NCI-H82 treated with DMSO at 0.1 percent for 48 hours (cell line): ENCODE data around the gene PIGM.
"Not testable (repeated sequence)": the region's sequence is repeated elsewhere in the genome, so short reads cannot be mapped to it uniquely, and the experiment has no call there.

Experiments used
- DNase-seq: peaks from one replicate; lab custom pipeline; 2025; ENCODE audit not compliant: unreplicated experiment; lab: John Stamatoyannopoulos, UW

PIGM gene

DNA sequence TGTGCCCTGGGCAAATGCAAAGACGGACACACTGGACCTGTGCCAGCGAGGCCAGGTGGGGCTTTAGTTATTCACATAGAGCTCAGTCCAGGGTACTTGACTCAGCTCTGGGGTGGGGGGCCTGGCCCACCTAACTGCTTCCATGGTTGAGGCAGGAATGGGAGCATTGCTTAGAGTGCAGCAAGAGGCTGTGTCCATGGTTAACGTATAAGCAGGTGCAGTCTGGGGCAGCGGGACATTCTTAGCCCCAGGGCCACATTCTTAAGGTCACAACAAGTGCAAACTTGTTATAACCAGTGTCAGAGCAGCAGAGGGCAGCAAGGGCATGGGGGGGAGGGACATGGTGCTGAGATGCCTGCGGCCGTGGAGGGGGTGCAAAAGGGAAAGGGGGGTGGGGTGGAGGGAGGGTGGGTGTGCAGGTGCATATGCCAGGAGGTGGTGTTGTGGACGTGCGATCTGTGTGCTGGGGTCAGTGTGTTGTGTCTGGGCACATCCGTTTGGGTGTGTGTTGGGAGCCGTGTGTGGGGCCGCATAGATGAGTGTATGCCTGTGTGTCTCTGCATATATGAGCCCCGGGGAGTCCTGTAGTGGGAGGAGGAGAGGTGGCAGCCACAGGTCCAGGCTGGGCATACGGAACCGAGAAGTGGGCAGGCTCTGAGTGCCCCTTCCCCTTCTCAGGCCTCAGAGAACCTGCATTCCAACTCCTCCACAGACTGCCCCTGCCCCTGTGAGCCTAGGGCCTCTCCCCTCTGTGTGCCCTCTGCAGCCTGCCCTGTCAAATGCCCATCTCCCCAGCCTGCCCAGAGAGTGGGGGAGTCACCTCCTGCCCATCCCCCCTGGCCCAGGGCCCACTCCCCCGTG, 29.8 kb upstream of the PIGM start:
- no peak for DNase-seq

- DNase-seq, result no peak
These were observed 26.3 kb upstream of the PIGM start for GRCh38 chr1:160058087-160058486.

DNA sequence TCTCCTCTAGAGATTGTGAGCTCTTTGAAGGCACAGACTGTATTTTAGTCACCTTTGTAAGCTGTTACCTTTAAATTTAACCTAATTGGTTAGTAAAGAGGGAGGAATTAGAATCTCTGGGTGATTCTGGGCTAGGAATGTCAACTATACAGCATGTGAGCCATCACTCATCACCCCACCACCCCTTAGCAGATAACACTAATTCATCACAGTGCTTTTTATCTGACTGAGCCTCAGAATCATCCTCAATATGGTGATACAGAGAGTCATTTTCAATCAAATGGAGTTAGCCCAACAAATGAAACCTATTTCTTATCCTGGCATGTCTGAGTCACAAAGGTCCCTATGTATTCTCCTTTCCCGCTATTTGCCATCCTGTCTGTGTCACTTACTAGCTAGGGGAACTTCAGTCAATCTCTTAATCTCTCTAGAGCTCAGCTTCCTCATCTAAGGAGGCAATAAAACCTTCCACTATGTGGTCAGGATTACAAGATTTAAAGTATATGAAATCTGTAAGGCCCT, 24.9 kb upstream of the PIGM start:
- DNase-seq, result no peak

DNA sequence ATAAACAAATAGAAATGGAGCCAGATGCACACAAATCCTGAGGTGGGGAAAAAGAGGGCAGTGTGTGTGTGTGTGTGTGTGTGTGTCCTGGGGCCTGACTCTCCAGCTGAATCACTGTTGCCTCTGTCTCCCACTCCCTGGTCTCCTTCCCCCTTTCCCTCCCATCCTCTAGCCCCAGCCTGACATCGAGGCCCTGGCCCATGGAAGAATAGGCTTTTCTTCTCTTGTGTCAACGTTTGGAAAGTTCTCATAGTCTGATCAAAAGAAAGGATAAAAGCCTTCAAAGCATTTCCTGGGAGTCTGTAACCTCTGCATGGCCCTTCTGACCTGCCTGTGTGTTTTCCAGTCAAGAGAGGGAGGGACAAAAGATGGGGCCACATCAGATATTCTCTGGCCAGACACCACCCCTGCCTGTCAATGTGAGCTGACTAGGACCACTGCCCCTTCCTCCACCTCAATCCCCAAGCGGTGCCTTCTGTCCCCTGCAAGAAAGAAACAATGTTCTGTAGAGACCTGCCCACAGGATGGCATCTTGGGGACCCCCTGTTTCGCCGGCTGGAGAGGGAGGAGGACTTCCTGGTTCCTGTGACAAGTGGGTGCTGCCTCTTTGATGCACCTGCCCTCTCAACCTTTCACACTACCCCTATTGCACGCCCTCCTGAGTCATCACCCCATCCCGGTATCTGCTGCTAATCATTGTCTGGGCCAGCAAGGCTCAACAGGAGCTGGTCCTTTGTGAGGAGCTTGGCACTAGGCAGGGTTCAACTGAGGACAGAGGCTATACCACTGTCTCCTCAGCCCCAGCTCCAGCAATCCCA, 22.0 kb upstream of the PIGM start:
- DNase-seq, result no peak

- no peak for DNase-seq
These were observed 21.1 kb upstream of the PIGM start for GRCh38 chr1:160052936-160053335.

GRCh38 chr1:160050619-160051018, 18.8 kb upstream of the PIGM start:
- DNase-seq, result no peak

DNA sequence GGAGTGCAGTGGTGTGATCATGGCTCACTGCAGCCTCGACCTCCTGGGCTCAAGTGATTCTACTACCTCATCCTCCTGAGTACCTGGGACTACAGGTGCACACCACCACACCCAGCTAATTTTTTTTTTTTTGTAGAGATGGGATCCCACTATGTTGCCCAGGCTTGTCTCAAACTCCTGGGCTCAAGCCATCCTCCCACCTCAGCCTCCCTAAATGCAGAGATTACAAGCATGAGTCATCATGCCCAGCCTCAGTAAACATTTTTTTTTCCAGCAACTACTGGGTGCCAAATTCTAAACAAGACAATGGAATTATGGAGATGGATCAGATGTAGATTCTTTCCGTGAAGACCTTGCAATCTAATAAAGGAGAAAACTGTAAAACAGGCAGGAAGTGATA, 18.4 kb upstream of the PIGM start:
- not testable (repeated sequence) for DNase-seq

GRCh38 chr1:160049101-160049500, 17.3 kb upstream of the PIGM start:
- no peak for DNase-seq

DNA sequence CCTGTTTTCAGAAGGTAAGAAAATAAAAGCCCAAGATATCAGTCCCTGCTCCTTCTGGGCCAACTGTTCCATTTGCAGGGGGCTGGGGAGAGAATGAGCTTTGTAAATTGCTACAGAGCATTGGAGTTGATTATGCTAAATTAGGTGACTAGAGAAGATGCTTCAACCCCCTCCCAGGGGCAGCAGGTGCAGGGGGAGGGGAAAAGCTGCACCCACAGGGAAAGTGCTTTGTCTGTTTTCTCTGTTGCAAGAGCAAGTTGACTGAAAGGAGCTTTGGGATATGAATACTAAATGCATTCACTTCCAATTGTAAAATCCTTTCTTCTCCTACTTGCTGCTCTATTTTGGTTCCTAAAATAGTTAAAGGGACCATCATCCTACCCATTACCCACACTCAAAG, 16.5 kb upstream of the PIGM start:
- DNase-seq, result no peak

DNA sequence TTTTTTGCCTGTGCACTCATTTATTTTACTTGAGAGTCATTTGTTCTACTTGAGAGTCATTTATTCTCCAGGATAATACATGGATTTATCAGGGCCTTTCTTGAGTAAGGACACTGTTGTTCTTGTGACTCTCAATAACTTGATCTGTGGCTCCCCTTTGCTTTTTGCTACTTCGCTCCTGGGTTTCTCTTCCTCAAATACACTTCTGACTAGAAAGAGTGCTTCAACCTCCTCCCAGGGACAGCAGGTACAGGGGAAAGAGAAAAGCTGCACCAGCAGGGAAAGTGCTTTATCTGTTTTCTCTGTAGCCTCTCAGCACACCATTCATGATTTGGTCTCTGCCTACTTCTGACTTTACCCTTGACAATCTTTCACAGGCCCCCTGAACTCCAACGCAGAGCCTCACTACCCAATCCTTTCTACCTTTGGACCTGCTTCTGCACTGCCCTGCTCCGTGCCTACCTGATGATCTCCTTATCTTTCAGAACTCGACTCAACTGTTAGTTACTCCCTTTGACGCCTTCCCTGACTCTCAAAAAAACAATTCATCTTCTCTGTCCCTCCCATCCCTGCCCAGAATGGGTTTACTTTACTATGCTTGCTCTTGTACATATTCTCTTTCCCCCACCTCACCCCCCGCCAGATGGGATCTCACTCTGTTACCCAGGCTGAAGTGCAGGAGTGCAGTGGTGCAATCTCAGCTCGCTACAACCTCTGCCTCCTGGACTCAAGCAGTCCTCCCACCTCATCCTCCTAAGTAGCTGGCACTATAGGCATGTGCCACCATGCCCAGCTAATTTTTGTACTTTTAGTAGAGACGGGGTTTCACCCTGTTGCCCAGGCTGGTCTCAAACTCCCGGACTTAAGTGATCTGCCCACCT, 15.6 kb upstream of the PIGM start:
- no peak for DNase-seq

- peak; percentile 13 for DNase-seq
These were observed 14.8 kb upstream of the PIGM start for GRCh38 chr1:160046494-160047110.

- DNase-seq, result no peak
These were observed 13.9 kb upstream of the PIGM start for GRCh38 chr1:160045653-160046052.

DNA sequence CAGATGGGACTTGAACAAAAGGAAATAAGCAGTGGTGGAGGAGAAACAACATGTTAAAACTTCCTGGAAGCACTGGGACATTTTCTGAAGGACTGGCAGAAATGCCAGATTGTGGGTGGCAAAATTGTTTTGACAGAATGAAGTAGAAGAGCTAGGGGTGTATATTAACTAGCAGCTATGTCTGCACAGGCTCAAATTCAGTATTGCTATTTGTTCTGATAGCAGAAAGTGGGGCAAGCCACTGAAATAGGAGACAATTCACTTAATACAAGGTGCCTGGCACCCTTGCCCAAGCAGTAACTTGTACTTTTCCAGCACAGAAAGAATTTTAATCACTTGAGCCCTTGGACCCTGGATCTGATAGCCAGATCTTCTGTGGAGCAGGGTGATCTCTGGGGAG, 11.8 kb upstream of the PIGM start:
- DNase-seq, result no peak

- no peak for DNase-seq
These were observed 8.7 kb upstream of the PIGM start for GRCh38 chr1:160040476-160040875.

GRCh38 chr1:160032165-160032820, 503 bp upstream of the PIGM start:
- no peak for DNase-seq

DNA sequence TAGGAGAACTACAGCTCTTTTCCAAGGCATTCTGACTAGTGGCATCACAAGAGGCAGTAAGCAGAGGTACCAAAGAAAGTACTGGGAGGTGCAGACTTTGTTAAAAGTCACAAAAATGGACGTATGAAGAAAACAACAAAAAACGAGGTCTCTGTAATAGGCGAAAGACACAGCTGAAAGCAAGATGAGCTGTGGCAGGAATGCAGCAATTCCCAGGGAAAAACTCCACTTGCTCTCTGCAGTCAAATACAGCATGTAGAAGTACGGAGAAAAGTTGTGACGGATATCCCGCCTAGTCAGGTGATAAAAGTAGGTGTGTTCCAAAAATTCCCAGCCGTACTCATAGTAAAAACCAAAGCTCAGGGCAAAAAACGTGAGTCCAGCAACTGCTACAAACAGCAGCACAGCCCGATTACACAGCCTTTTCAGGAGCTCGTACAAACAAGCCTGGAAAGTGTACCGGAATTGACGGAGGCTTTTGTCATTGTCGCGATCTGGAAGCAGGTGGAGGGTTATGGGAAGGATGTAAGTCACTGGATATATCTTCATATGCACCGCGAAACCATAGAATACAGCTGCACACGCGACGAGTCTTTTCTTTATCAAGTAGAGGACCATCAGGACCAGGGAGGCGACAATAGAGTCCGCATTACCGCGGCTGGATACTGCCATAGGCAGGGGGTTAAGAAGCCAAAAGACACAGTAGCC, 979 bp downstream of the PIGM start:
- no peak for DNase-seq

DNA sequence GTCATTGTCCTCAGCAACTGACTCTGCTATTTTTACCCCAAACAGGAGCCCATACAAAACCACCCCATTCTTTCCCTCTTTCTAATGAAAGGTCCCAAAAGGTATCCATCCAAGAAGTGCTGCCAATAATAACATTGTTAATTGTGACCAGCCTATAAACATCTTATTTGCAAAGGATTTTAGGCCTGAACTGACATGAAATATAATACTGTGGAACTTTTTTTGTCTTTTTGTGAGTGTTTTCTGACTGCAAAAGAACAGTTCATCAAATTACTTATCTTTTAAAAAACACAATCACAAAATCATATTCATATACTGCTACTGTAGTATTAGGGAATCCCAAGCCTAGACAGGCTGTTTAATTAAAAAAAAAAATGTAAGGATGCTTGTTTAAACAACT, 3.4 kb downstream of the PIGM start:
- DNase-seq, result no peak

GRCh38 chr1:160025314-160025713, 6.5 kb downstream of the PIGM start:
- DNase-seq, result no peak

DNA sequence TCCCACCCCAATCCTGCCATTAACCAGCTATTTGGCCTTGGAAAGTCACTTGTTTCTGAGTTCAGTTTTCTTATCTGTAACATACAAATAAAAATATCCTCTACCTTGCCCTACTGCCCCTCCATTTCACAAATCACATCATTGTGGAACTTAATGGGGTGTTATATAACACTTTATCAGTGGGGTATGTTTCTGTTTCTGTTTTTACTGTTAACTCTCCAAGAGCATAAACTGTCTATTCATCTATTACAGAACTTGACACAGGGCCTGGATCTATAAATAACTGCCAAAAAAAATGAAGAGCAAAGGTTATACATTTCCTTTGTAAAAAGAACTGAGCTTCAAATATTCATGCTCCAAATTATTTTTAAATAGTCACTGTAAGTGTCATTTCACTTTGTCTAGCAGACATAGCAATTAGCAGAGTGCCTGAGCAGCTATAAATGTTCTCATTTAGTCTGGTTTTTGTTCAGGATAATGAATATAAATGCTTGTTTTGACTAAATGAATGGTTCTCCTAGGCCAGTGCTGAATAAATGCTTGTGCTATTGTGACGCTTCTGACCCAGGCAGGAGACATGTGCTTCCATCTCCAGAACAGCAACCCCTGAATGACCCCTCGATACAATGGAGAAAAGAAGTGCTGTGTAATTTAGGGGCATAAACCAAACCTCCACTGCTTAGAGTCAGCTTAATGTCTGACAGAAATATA, 7.4 kb downstream of the PIGM start:
- DNase-seq, result no peak
